ENCODE data around the gene ESRP2.

DNA sequence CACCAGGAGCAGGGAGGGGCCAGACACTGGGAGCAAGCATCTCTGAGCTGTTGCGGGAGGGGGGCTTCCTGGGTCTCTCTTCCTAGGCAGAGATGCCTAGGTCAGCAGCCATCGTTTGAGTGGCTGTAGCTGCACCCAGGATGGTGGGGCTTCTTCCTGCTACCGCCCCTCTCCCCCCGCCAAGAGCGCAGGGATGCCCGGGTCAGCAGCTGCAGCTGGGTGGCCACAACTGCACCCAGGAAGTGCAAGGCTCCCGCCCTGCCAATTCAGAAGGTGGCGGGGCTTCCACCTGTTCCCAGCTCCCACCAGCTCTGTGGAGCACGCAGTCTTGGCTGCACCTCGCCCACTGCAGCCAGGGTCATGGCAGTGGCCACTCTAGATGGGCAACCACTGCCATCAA is 47.8 kb downstream of the ESRP2 start:
- TF ChIP-seq POLR2A (IDR thresholded peaks at IDR 0.05; ENCODE audit: extremely low read depth, insufficient read length) = no peak
- no peak for TF ChIP-seq CTCF (IDR thresholded peaks at IDR 0.05; ENCODE audit: low read depth, low read length)

Measured in NB4 (cell line).